Measurements from ENCODE around the gene MCAT.

The MCAT gene

GRCh38 chr22:43172191-43172590, 29.0 kb upstream of the MCAT start:
- no peak for DNase-seq

DNA sequence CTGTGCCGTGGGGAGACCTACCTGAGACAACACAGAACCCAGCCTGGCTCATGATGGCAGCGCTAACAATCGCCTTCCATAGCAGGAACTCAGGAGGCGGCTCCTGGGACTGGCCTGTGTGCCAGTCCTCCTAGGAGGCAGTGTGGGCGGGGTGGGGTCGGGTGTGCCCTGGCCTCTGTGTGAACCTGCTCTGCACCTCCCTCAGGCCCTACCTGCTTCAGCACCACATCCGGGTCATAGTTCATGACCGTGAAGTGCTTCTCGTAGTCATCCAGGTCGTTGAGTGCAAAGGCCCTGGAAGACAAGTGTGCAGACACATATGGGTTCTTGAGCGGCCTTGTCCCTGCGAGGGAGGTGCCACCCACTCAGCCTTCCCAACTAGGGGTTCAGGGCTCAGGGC, 28.4 kb upstream of the MCAT start:
- DNase-seq: no peak

- DNase-seq: no peak
Measured at GRCh38 chr22:43171019-43171491, 27.9 kb upstream of the MCAT start.

DNA sequence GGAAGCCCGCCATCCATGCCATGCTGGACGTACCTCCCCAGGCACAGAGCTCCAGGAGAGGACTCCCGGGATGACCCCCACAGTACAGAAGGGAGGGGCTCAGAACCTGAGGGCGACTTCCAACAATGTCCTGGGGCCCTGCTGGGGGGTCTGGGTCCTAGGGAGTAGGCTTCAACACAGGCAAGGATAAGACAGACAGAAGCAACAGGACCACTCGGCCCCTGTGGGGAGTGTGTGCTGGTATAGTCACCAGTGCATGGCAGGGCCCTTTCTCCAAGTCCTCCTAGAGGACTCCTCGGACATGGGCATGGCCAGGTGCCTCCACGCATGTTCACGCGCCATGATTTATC, 26.9 kb upstream of the MCAT start:
- DNase-seq: no peak

DNA sequence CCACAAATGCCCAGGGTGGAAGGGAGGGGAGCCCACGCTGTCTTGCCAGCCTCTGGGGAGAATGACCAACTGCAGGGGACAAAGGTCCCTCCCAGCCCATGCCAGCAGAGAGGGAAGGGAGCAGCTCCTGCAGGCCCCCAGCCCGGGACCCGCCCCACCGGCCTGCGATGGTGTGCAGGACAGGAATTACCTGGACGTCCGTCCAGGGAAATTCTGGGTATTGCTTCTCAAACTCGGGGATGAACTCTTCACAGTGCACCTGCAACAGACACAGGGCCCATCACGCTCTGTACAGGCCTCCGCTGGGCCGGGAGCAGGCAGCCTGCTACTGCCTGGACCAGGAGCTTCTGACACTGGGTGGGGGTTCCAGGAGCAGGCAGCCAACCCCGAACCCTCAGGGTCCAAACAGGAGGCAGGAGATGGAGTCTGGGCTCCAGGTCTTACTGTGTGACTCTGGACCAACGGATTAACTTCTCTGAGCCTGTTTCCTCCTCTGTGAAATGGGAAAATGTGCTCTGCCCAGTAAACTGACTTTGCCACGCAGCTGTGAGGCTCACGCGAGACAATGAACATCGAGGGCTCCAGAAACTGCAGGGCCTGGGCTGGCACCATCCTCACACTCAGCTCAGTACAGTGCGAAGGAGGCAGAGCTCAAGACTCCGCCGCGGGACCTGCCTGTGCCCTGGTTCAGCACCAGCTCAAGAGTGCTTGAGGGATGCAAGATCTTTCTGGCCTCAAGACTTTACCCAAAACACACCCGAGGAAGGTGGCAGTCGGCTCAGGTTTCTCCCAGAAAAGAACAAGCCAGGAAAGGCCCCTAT, 26.3 kb upstream of the MCAT start:
- no peak for DNase-seq

DNA sequence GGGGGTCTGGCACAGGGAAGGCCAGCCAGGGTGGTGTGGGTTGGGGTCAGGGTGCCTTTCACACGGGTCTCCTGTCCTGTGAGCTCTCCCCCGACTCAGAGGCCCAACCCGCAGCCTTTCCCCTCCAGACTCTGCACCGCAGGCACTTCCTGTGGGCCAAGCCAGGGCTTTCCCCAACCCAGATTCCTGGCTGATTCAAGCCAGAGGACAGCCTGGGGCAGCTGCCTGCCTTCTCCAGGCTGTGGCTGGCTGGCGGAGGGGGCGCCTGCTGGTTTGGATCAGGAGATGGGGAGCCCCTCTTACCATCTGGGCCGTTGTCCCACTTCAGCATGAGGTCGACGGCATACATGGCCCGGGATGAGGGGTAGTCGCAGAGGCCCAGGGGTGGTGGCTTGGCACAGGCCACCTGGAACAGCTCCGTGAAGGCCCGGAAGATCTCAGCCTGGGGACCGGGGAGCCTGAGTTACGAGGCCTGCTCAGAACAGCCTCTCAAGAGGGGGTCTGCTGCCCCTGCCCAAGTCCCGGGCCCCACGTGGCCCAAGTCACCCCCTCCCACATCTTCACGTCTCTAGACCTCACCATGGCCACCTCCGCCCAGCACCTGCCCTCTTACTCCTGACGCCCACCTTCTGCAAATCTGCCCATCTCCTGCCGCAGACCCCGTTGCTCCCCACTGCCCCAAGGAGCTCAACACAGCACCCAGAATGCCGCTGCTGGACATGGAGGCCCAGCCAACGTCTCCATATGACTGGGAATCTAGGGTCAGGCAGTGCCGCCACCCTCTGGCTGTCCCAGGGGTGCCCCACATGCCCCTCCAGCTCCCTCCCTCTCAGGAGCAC, 25.5 kb upstream of the MCAT start:
- no peak for DNase-seq

- no peak for DNase-seq
Measured at GRCh38 chr22:43167001-43167589, 23.9 kb upstream of the MCAT start.

GRCh38 chr22:43166132-43166930, 23.1 kb upstream of the MCAT start:
- no peak for DNase-seq

GRCh38 chr22:43164636-43165035, 21.4 kb upstream of the MCAT start:
- no peak for DNase-seq

- DNase-seq: no peak
Measured at GRCh38 chr22:43163241-43163795, 20.1 kb upstream of the MCAT start.

DNA sequence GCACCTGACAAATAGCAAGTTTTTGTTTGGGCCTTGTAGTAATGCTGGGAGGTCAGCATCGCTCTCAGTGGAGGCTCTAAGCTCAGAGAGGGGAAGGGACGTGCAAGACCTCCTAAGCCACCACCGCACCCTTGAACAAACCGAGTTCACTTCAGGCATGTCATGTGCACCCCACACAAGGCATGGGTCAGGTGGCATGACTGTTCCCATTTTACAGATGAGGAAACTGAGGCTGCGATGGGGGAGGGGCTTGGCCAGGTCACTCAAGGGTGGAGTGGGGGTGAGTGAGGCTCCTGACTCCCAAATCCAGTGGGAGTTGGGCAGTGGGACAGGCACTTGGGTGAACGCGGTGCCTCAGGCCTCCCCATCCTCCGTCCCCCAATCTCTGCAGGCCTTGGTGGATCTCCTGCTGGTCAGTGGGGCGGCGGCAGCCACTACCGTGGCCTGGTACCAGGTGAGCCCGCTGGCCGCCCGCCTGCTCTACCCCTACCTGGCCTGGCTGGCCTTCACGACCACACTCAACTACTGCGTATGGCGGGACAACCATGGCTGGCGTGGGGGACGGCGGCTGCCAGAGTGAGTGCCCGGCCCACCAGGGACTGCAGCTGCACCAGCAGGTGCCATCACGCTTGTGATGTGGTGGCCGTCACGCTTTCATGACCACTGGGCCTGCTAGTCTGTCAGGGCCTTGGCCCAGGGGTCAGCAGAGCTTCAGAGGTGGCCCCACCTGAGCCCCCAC, 19.4 kb upstream of the MCAT start:
- no peak for DNase-seq

GRCh38 chr22:43160497-43161126, 17.4 kb upstream of the MCAT start:
- no peak for DNase-seq

- peak in 1 of 2 experiments; percentile 16 for DNase-seq
Measured at GRCh38 chr22:43159484-43160178, 16.4 kb upstream of the MCAT start.

DNA sequence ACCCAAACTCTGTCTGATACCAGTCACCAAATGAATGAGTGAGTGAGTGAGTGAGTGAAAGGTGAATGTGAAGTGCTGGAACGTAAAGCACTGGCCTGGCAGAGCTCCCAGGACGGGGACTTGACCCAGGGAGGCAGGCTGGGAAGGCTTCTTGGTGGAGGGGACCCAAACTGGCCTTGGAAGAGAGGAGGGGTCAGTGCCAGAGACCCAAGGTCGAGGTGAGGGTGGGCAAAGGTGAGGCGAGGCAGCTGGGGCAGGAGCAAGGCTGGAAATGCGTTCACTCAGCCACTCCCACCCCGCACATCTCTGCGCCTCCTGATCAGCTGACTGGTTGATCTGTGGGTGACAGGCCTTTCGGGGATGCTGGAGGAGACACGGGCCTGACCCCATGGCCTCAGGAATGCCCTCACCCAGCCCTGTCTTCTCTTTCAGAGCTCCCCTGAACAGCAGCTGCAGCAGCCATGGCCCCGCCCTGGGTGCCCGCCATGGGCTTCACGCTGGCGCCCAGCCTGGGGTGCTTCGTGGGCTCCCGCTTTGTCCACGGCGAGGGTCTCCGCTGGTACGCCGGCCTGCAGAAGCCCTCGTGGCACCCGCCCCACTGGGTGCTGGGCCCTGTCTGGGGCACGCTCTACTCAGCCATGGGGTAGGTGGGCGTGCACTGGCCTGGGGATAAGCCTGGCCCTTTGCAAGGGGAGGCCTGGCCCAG, 15.7 kb upstream of the MCAT start:
- no peak for DNase-seq

GRCh38 chr22:43157874-43158546, 14.8 kb upstream of the MCAT start:
- DNase-seq: no peak

- DNase-seq: no peak
Measured at GRCh38 chr22:43156413-43156812, 13.2 kb upstream of the MCAT start.

GRCh38 chr22:43155789-43156188, 12.6 kb upstream of the MCAT start:
- no peak for DNase-seq

GRCh38 chr22:43154887-43155536, 11.8 kb upstream of the MCAT start:
- DNase-seq: no peak

DNA sequence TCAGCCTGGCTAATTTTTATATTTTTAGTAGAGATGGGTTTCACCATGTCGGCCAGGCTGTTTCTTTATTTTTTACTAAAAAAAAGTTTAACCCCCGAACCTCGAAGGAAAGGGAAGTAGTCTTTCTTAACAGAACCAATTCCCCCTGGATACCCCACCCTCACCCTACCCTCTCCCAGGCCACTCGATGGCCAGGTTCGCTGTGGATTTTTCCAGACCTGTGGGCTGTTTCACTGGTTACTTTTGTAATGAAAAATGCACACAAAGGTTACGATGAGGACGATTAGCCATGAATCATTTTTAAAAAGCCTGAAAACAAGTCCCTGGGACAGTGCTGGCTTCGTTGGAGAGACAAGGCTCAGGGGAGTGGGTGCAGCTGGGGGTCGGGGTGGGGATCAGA, 10.7 kb upstream of the MCAT start:
- no peak for DNase-seq
